CD4-positive, CD25-positive, alpha-beta regulatory T cell (primary cell): ENCODE results near the gene MS4A6E. TPM values are rescaled to one million over a fixed set of nuclear protein-coding genes. Genes with fewer than 3 reads are reported as not detected.
"Not testable (repeated sequence)": the region's sequence is repeated elsewhere in the genome, so short reads cannot be mapped to it uniquely, and the experiment has no call there.

Experiments
- ATAC-seq, 2 donors: fragments of 150-1000 bp; cut with Tn5 transposase; one replicate each; pipeline ENCODE4 v1.10.0; 2021; ENCODE audit warnings: low read depth in 2 of 2, moderate number of reproducible peaks in 2 of 2, moderate library complexity in 1 of 2
- DNase-seq, 3 donors: peaks; one replicate each; pipeline versions ENCODE4 v3.0.0 to v3.0.0-alpha.2; 2012 to 2022; ENCODE audit warnings: mixed read lengths in 1 of 3
- H3K27ac ChIP-seq: one replicate; pipeline ENCODE4 v1.7.0; 2013; ENCODE audit warnings: mild to moderate bottlenecking, low read length; ENCODE audit not compliant: insufficient read depth, poor library complexity, severe bottlenecking
- H3K27me3 ChIP-seq: one replicate; pipeline ENCODE4 v1.7.0; 2013; ENCODE audit warnings: low read length; ENCODE audit not compliant: control insufficient read depth, insufficient read depth
- H3K36me3 ChIP-seq: one replicate; pipeline ENCODE4 v1.7.0; 2013; ENCODE audit warnings: mild to moderate bottlenecking, low read length, moderate library complexity; ENCODE audit not compliant: control insufficient read depth, insufficient read depth
- H3K4me1 ChIP-seq: 2 replicates; pipeline ENCODE4 v1.7.0; 2013; ENCODE audit warnings: mild to moderate bottlenecking, low read length; ENCODE audit not compliant: insufficient read depth, control insufficient read depth, poor library complexity, severe bottlenecking
- H3K4me3 ChIP-seq: one replicate; pipeline ENCODE4 v1.7.0; 2013; ENCODE audit warnings: low read depth, mild to moderate bottlenecking, low read length, moderate library complexity
- H3K9me3 ChIP-seq, 2 experiments: 1 replicate in 1 of 2; 2 replicates in 1 of 2; pipeline ENCODE4 v1.7.0; 2013; ENCODE audit warnings: low read length in 2 of 2, mild to moderate bottlenecking in 1 of 2, moderate library complexity in 1 of 2; ENCODE audit not compliant: control insufficient read depth in 2 of 2
- H3K27ac Mint-ChIP-seq, 3 donors: one replicate each; pipeline ENCODE4 v1.8.0; 2020 to 2022; ENCODE audit warnings: mild to moderate bottlenecking in 3 of 3, mixed read lengths in 3 of 3, moderate library complexity in 2 of 3
- H3K27me3 Mint-ChIP-seq: one replicate; pipeline ENCODE4 v1.8.0; 2022; ENCODE audit warnings: mild to moderate bottlenecking, mixed read lengths
- H3K36me3 Mint-ChIP-seq: one replicate; pipeline ENCODE4 v1.8.0; 2020; ENCODE audit warnings: mixed read lengths
- H3K4me1 Mint-ChIP-seq, 4 donors: one replicate each; pipeline ENCODE4 v1.8.0; 2020 to 2022; ENCODE audit warnings: mixed read lengths in 4 of 4, mild to moderate bottlenecking in 1 of 4
- H3K4me3 Mint-ChIP-seq, 4 donors: one replicate each; pipeline ENCODE4 v1.8.0; 2020 to 2022; ENCODE audit warnings: mild to moderate bottlenecking in 4 of 4, mixed read lengths in 4 of 4, moderate library complexity in 3 of 4
- H3K9me3 Mint-ChIP-seq, 7 donors: one replicate each; pipeline ENCODE4 v1.8.0; 2020 to 2022; ENCODE audit warnings: mixed read lengths in 7 of 7, mild to moderate bottlenecking in 3 of 7, moderate library complexity in 2 of 7
- polyA plus RNA-seq, 4 donors: library from polyadenylated mRNA; unstranded; fragments of 300-500 nt; fragmentation: Illumina TruSeq; gene quantifications; one replicate each; pipeline ENCODE4 v1.2.3, GENCODE V29; 2021
- total RNA-seq: library from RNA; stranded (reverse); gene quantifications from one replicate; pipeline ENCODE4 v1.2.3, GENCODE V29; 2022

The MS4A6E gene
- not detected for total RNA-seq
- not detected for polyA plus RNA-seq

DNA sequence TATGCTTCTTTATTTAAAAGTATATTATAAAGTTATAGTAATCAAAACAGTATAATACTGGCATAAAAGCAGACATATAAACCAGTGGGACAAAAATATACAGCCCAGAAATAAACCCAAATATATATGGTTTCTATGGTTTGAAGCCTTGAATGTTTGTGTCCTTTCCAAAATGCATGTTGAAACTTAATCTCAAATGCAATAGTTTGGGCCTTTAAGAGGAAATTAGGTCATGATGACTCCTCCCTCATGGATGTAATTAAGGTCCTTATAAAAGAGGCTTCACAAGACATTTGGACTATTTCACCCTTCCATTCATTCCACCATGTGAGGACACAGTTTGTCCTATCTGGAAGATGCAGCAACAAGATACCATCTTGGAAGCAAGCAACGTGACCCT, at the start of gene MS4A6E:
Gene MS4A6E (plus strand): TSS at position 301 of the 400 bp plus-strand sequence. CDS start 7,641 bp downstream, outside the sequence.
- no peak within 1 kb of the TSS for H3K4me3 ChIP-seq

DNA sequence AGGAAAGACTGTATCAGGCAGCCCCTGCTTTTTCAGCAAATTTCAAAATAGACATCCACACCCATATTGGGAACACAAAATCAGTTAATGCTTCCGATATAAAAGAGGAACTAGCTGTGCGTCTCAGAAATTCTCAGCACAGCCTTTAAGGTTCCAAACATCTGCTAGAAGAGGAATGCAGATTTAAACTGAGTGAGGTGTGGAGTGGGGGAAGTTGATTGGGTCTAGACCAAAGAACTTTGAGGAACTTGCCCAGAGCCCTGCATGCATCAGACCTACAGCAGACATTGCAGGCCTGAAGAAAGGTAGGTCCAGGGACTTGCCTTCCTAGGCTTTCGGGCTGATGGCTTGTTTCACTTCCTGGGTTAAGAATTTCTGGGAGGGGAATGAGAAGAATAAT, 46.6 kb upstream of the MS4A6E start, which contains the start of gene MS4A4A:
Gene MS4A4A (plus strand): TSS at position 255 of the 400 bp plus-strand sequence. CDS start 10 bp downstream, at position 265.
- H3K27me3 ChIP-seq: peaks cover 6% of the 10 kb centered on the region
- H3K4me1 Mint-ChIP-seq: no peaks in the 10 kb centered on the region
- ATAC-seq (peak; percentile 34 to 50), DNase-seq (no peak)
- H3K27ac Mint-ChIP-seq: no peak within 1 kb of the TSS
- no peak within 1 kb of the TSS for H3K4me3 Mint-ChIP-seq
- no peak within 1 kb of the TSS for H3K27ac ChIP-seq
- peaks cover 0 to 1% (median 0%) of the 10 kb centered on the region in 7 donors for H3K9me3 Mint-ChIP-seq
- H3K9me3 ChIP-seq: no peaks in the 10 kb centered on the region
- H3K36me3 Mint-ChIP-seq: no peaks in the 10 kb centered on the region
- H3K4me1 ChIP-seq: no peaks in the 10 kb centered on the region
- no peak within 1 kb of the TSS for H3K4me3 ChIP-seq
- peaks cover 6% of the 10 kb centered on the region for H3K27me3 Mint-ChIP-seq
- H3K36me3 ChIP-seq: no peaks in the 10 kb centered on the region

More for the DNA sequence above, at the start of gene MS4A6E:
- Mint-ChIP-seq H3K27me3 (peaks cover 10% of the 10 kb centered on the region), H3K9me3 (peaks cover 0 to 23% (median 9%) of the 10 kb centered on the region in 7 donors), H3K27ac (peak within 1 kb of the TSS in 1 of 3 donors; percentile 22), H3K4me3 (no peak within 1 kb of the TSS), H3K4me1 (no peaks in the 10 kb centered on the region), H3K36me3 (no peaks in the 10 kb centered on the region)
- Histone ChIP-seq H3K36me3 (no peaks in the 10 kb centered on the region), H3K9me3 (peaks cover 0 to 3% of the 10 kb centered on the region in 2 experiments), H3K27ac (no peak within 1 kb of the TSS), H3K27me3 (no peaks in the 10 kb centered on the region), H3K4me1 (no peaks in the 10 kb centered on the region)
- ATAC-seq: no peak
- DNase-seq: no peak

GRCh38 chr11:60281485-60281884, 45.6 kb upstream of the MS4A6E start:
- Mint-ChIP-seq H3K27me3 (peaks cover 1% of the 10 kb centered on the region), H3K4me3 (no peak overlapping the region)

GRCh38 chr11:60282286-60282685, 44.8 kb upstream of the MS4A6E start:
- H3K9me3 ChIP-seq: no peaks in the 10 kb centered on the region
- H3K36me3 ChIP-seq: no peaks in the 10 kb centered on the region
- peaks cover 6% of the 10 kb centered on the region for H3K27me3 Mint-ChIP-seq
- peaks cover 0 to 2% (median 0%) of the 10 kb centered on the region in 7 donors for H3K9me3 Mint-ChIP-seq
- no peak overlapping the region for H3K27ac Mint-ChIP-seq
- no peaks in the 10 kb centered on the region for H3K4me1 ChIP-seq
- H3K4me3 Mint-ChIP-seq: no peak overlapping the region
- no peak overlapping the region for H3K27ac ChIP-seq
- no peak for ATAC-seq
- peaks cover 3% of the 10 kb centered on the region for H3K27me3 ChIP-seq
- no peaks in the 10 kb centered on the region for H3K36me3 Mint-ChIP-seq
- no peak for DNase-seq
- H3K4me1 Mint-ChIP-seq: no peaks in the 10 kb centered on the region
- no peak overlapping the region for H3K4me3 ChIP-seq

More at GRCh38 chr11:60281485-60281884, 45.6 kb upstream of the MS4A6E start:
- Mint-ChIP-seq H3K4me1 (no peaks in the 10 kb centered on the region), H3K9me3 (peaks cover 0 to 2% (median 0%) of the 10 kb centered on the region in 7 donors), H3K36me3 (no peaks in the 10 kb centered on the region), H3K27ac (no peak overlapping the region)
- Histone ChIP-seq H3K27ac (no peak overlapping the region), H3K27me3 (peaks cover 6% of the 10 kb centered on the region), H3K4me1 (no peaks in the 10 kb centered on the region), H3K36me3 (no peaks in the 10 kb centered on the region), H3K9me3 (no peaks in the 10 kb centered on the region), H3K4me3 (no peak overlapping the region)
- ATAC-seq: no peak
- no peak for DNase-seq

- not testable (repeated sequence) for H3K4me1 Mint-ChIP-seq, ATAC-seq, H3K4me3 Mint-ChIP-seq, H3K36me3 ChIP-seq, H3K36me3 Mint-ChIP-seq, H3K4me1 ChIP-seq, H3K27me3 ChIP-seq, H3K9me3 ChIP-seq, H3K9me3 Mint-ChIP-seq, DNase-seq, H3K27ac ChIP-seq, H3K4me3 ChIP-seq, H3K27ac Mint-ChIP-seq
- peaks cover 15% of the 10 kb centered on the region for H3K27me3 Mint-ChIP-seq
Observed at GRCh38 chr11:60285411-60286126, 41.5 kb upstream of the MS4A6E start.

GRCh38 chr11:60288531-60288930, 38.5 kb upstream of the MS4A6E start:
- Histone ChIP-seq H3K27ac (no peak overlapping the region), H3K36me3 (no peaks in the 10 kb centered on the region), H3K9me3 (no peaks in the 10 kb centered on the region), H3K27me3 (no peaks in the 10 kb centered on the region), H3K4me3 (no peak overlapping the region), H3K4me1 (no peaks in the 10 kb centered on the region)
- Mint-ChIP-seq H3K27me3 (peaks cover 21% of the 10 kb centered on the region), H3K9me3 (peaks cover 0 to 5% (median 0%) of the 10 kb centered on the region in 7 donors), H3K27ac (no peak overlapping the region), H3K36me3 (no peaks in the 10 kb centered on the region), H3K4me3 (no peak overlapping the region), H3K4me1 (no peaks in the 10 kb centered on the region)
- ATAC-seq (no peak), DNase-seq (no peak)

DNA sequence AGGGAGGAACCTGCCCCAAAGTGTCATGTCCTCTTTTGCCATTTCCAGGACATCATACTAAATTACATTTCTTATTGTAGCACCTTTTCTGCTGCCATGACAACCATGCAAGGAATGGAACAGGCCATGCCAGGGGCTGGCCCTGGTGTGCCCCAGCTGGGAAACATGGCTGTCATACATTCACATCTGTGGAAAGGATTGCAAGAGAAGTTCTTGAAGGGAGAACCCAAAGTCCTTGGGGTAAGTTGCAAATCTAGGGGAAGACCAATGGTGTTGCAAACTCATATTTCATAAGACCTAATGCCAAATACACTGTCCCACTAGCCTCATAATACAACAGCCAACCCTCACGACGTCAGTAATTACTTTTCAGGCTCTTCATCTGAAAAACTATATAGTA, 34.9 kb upstream of the MS4A6E start:
- DNase-seq: no peak
- Histone ChIP-seq H3K4me1 (no peaks in the 10 kb centered on the region), H3K36me3 (no peaks in the 10 kb centered on the region), H3K27me3 (no peaks in the 10 kb centered on the region), H3K9me3 (no peaks in the 10 kb centered on the region), H3K27ac (no peak overlapping the region), H3K4me3 (no peak overlapping the region)
- no peak overlapping the region for H3K27ac Mint-ChIP-seq
- peaks cover 25% of the 10 kb centered on the region for H3K27me3 Mint-ChIP-seq
- ATAC-seq: no peak
- no peaks in the 10 kb centered on the region for H3K36me3 Mint-ChIP-seq
- no peaks in the 10 kb centered on the region for H3K4me1 Mint-ChIP-seq
- H3K4me3 Mint-ChIP-seq: no peak overlapping the region
- peaks cover 0 to 5% (median 0%) of the 10 kb centered on the region in 7 donors for H3K9me3 Mint-ChIP-seq

GRCh38 chr11:60301178-60301577, 25.9 kb upstream of the MS4A6E start:
- Histone ChIP-seq H3K27me3 (no peaks in the 10 kb centered on the region), H3K4me3 (no peak overlapping the region), H3K9me3 (no peaks in the 10 kb centered on the region), H3K27ac (no peak overlapping the region), H3K4me1 (no peaks in the 10 kb centered on the region), H3K36me3 (no peaks in the 10 kb centered on the region)
- Mint-ChIP-seq H3K4me3 (no peak overlapping the region), H3K27me3 (peaks cover 18% of the 10 kb centered on the region), H3K27ac (no peak overlapping the region), H3K36me3 (no peaks in the 10 kb centered on the region), H3K9me3 (peaks cover 0 to 1% (median 0%) of the 10 kb centered on the region in 7 donors), H3K4me1 (no peaks in the 10 kb centered on the region)
- no peak for ATAC-seq
- no peak for DNase-seq
